SJCRH30 (cell line): Measurements from ENCODE around the gene CEP162. TPM values are rescaled to one million over a fixed set of nuclear protein-coding genes. Genes with fewer than 3 reads are reported as not detected.
A peak's percentile ranks its signal among the peaks of the same experiment; 100 is the strongest.
"Not testable (repeated sequence)": the region's sequence is repeated elsewhere in the genome, so short reads cannot be mapped to it uniquely, and the experiment has no call there.

Experiments used
- DNase-seq, 2 experiments: peaks; one replicate each; pipeline ENCODE4 v3.0.0-alpha.2; 2015 to 2020
- H3K27ac ChIP-seq: fragments of 250-450 bp; sonication (Bioruptor Pico); 2 replicates; pipeline ENCODE4 v1.5.1; 2020; ENCODE audit warnings: mild to moderate bottlenecking, moderate library complexity
- H3K27me3 ChIP-seq: fragments of 250-450 bp; sonication (Bioruptor Pico); 2 replicates; pipeline ENCODE4 v1.5.1; 2020; ENCODE audit warnings: mild to moderate bottlenecking, moderate library complexity
- H3K36me3 ChIP-seq: fragments of 250-450 bp; sonication (Bioruptor Pico); 2 replicates; pipeline ENCODE4 v1.5.1; 2020; ENCODE audit warnings: mild to moderate bottlenecking, moderate library complexity
- H3K4me1 ChIP-seq: fragments of 250-450 bp; sonication (Bioruptor Pico); 2 replicates; pipeline ENCODE4 v1.5.1; 2020; ENCODE audit warnings: mild to moderate bottlenecking, moderate library complexity
- H3K4me3 ChIP-seq: fragments of 250-450 bp; sonication (Bioruptor Pico); 2 replicates; pipeline ENCODE4 v1.5.1; 2020; ENCODE audit warnings: mild to moderate bottlenecking, moderate library complexity
- H3K9me3 ChIP-seq: fragments of 250-450 bp; sonication (Bioruptor Pico); replicated peaks from 2 replicates; pipeline ENCODE4 v1.5.1; 2020; ENCODE audit warnings: mild to moderate bottlenecking, moderate library complexity
- total RNA-seq: library from RNA; depleted of rRNA; stranded (reverse); fragments of >200 nt; shearing (Covaris generic); gene quantifications from 2 replicates; pipeline ENCODE4 v1.2.3, GENCODE V29; 2014

The CEP162 gene
- total RNA-seq, 1 experiment from 2014 or later: 8.3 TPM

DNA sequence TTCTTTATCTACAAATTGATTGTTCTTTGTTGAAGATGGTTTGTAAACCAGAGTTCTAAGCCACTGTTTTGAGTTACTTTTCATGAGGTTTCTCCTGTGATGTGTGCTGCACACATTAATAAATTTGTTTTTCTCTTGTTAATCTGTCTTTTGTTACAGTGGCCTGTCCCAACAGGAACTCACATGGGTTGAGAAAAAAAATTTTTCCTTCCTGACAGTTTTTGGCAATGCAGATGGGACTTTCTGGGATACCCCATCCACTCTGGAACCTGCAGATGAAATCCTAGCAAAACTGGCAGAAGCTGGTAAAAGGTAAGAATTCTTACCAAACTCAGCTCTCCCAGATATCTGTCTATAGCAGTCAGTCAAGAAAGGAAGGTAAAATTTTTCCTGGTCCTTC is 88.1 kb downstream of the CEP162 start:
- Histone ChIP-seq H3K27me3 (no peaks in the 10 kb centered on the region), H3K4me1 (no peaks in the 10 kb centered on the region), H3K36me3 (peaks cover 11% of the 10 kb centered on the region; the same call in 1 of the 2 replicates), H3K27ac (no peak overlapping the region), H3K9me3 (no peaks in the 10 kb centered on the region), H3K4me3 (no peak overlapping the region)
- no peak for DNase-seq

DNA sequence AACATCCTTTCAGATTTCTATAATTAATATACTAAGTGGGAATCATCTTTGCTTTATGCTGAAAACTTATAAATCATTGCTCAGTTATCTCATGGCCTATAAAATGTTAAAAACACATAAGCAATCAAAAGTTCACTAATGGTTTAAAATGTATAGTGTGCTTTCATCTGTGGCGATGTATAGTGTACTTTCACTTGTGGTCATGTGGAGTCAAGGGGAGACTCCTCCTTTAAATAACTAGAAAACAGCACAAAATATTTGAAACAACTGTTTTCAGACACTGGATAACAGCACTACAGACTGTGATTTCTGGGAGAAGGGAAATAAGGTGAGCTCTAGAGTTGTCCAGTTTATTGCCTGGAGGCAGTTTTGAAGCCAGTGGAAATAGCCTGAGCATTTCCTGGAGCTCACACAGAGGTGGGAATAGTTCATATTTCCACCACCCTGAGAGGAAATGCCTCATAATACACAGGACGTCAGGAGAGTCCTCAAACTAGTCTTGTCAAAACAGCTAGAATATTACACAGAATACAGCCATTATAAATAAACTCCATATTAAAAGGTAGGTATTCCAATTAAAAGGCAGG is 89.4 kb downstream of the CEP162 start:
- Histone ChIP-seq H3K4me3 (no peak overlapping the region), H3K4me1 (no peaks in the 10 kb centered on the region), H3K27me3 (no peaks in the 10 kb centered on the region), H3K36me3 (peaks cover 15% of the 10 kb centered on the region), H3K9me3 (no peaks in the 10 kb centered on the region; the same call in 1 of the 2 replicates), H3K27ac (no peak overlapping the region)
- peak in 1 of 2 experiments; percentile 25 for DNase-seq

DNA sequence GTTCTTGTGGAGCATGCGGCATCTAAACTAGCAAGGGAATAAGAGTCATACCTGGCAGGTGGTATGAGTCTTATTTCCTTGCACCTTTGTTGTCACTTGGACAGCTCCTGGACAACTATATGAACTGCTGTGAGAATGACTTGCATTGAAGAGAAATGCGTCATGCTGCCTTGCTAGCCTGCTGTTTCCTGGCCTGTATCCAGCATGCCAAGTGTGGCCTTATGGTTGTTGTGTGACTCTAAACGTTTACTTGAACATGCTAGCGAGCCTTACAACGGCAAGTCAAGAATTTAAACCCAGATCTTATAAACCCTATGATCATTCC is 90.4 kb downstream of the CEP162 start:
- no peak for DNase-seq

DNA sequence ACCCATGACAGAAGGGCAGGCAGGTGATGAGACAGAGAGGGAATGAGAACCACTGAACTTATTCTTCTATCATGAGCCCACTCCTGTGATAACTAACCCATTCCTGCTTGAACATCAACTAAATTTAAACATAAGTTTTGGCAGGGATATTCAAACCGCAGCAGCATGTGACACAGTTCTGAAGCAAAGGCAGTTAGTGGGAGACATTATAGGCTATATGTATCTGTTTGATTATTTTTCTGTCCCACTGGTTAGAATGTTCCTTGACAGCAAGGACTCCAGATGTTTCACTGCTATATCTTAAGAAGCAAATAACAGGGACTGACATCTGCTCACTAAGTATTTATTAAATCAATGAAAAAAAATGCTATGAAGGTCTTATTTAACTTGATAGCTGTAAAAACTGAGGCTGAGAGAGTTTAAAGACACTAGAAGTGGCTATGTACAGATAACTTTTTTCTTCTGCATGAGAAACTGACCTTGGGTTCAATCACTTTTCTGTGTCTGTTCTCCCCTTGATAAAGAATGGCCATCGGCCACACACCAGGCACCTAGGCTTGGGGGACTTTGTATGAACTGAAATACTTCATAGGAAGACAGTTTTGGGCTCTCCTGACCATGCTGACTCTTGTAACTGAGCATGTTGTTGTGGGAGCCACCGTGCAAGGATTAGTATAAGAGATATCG is 90.9 kb downstream of the CEP162 start:
- Histone ChIP-seq H3K4me3 (no peak overlapping the region), H3K27me3 (no peaks in the 10 kb centered on the region), H3K36me3 (peaks cover 15% of the 10 kb centered on the region), H3K4me1 (no peaks in the 10 kb centered on the region), H3K9me3 (no peaks in the 10 kb centered on the region; the same call in none of the 2 replicates), H3K27ac (no peak overlapping the region)
- no peak for DNase-seq

More for the DNA sequence above, 90.4 kb downstream of the CEP162 start:
- Histone ChIP-seq H3K9me3 (no peaks in the 10 kb centered on the region; the same call in 1 of the 2 replicates), H3K27ac (no peak overlapping the region), H3K4me3 (no peak overlapping the region), H3K27me3 (no peaks in the 10 kb centered on the region), H3K36me3 (peaks cover 15% of the 10 kb centered on the region), H3K4me1 (no peaks in the 10 kb centered on the region)

DNA sequence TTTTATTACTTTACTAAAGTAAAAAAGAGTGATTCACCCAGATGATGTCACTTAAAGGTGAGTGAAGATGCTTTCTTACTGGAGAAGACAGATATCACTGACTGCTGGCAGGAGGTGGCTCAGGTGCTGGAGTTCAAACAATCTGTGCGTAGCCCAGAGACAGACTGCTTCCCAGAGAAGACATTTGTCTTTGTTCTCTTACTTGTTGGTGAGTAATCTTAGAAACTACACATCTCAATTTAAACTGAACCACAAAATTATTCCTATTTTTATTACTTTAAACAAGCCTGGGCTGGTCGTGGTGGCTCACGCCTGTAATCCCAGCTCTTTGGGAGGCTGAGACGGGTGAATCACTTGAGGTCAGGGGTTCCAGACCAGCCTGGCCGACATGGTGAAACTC is 92.2 kb downstream of the CEP162 start:
- H3K4me1 ChIP-seq: no peaks in the 10 kb centered on the region
- peaks cover 15% of the 10 kb centered on the region for H3K36me3 ChIP-seq
- no peak overlapping the region for H3K27ac ChIP-seq
- H3K4me3 ChIP-seq: no peak overlapping the region
- no peaks in the 10 kb centered on the region for H3K27me3 ChIP-seq
- no peaks in the 10 kb centered on the region; the same call in none of the 2 replicates for H3K9me3 ChIP-seq
- DNase-seq: no peak

GRCh38 chr6:84133385-84133784 is 94.1 kb downstream of the CEP162 start:
- H3K27me3 ChIP-seq, H3K4me3 ChIP-seq, H3K4me1 ChIP-seq, H3K27ac ChIP-seq, H3K9me3 ChIP-seq, DNase-seq: not testable (repeated sequence)
- peaks cover 15% of the 10 kb centered on the region for H3K36me3 ChIP-seq

DNA sequence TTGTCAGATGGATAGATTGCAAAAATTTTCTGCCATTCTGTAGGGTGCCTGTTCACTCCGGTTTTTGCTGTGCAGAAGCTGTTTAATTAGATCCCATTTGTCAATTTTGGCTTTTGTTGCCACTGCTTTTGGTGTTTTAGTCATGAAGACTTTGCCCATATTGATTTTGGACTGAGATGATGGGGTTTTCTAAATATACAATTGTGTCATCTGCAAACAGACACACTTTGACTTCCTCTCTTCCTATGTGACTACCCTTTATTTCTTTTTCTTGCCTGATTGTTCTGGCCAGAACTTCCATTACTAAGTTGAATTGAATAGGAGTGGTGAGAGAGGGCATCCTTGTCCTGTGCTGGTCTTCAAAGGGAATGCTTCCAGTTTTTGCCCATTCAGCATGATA is 97.9 kb downstream of the CEP162 start:
- H3K4me3 ChIP-seq, H3K27ac ChIP-seq, DNase-seq, H3K4me1 ChIP-seq, H3K27me3 ChIP-seq, H3K9me3 ChIP-seq: not testable (repeated sequence)
- H3K36me3 ChIP-seq: peaks cover 16% of the 10 kb centered on the region

- Histone ChIP-seq H3K4me3 (no peak overlapping the region), H3K27ac (no peak overlapping the region), H3K27me3 (no peaks in the 10 kb centered on the region), H3K4me1 (no peaks in the 10 kb centered on the region), H3K9me3 (no peaks in the 10 kb centered on the region), H3K36me3 (peaks cover 11% of the 10 kb centered on the region; the same call in 1 of the 2 replicates)
- no peak for DNase-seq
Observed at GRCh38 chr6:84123186-84123585, 104.3 kb downstream of the CEP162 start.

DNA sequence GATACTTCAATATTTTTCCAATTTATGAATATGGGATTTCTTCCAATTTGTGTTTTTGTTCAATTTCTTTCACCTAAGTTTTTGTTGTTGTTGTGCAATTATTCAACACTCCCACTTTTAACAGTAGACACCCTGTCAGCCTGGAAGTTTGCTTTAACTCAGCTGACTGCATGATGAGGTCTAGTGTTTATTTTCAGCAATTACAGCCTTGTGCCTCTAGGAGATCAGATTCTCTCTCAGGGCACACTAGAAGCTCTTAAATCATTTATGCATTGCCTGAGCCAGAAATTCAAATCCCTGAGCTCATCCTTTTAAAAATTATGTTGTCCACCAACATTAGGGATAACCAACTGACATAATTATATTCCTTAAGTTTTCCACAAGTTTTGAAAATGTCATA is 108.2 kb downstream of the CEP162 start:
- peak in 1 of 2 experiments; percentile 7 for DNase-seq
- no peaks in the 10 kb centered on the region for H3K4me1 ChIP-seq
- H3K36me3 ChIP-seq: 0 out of 2 replicates have a peak, but pooled peaks cover 2% of the 10 kb centered on the region
- H3K27ac ChIP-seq: no peak overlapping the region
- no peaks in the 10 kb centered on the region for H3K27me3 ChIP-seq
- no peaks in the 10 kb centered on the region for H3K9me3 ChIP-seq
- no peak overlapping the region for H3K4me3 ChIP-seq

DNA sequence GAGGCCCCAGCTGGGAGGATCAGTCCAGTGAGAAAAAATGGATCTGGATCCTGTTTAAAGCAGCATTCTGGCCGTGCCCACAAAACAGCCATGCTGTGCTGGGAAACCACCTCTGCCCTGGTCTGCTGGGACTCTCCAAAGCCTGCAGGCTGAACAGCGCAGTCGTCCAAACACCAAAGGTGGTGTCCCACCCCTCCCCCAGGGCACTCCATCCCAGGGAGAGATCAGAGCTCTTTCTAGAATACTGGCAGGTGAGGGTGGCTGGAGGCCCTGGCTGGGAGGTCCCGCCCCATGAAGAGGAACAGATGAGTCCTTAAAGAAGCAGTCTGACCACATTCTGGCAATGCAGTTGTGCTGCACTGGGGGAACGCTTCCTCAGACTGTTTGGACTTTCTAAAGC is 109.3 kb downstream of the CEP162 start:
- no peaks in the 10 kb centered on the region for H3K9me3 ChIP-seq
- H3K4me3 ChIP-seq: no peak overlapping the region
- H3K4me1 ChIP-seq: no peaks in the 10 kb centered on the region
- no peaks in the 10 kb centered on the region for H3K27me3 ChIP-seq
- H3K27ac ChIP-seq: no peak overlapping the region
- 0 out of 2 replicates have a peak, but pooled peaks cover 2% of the 10 kb centered on the region for H3K36me3 ChIP-seq
- DNase-seq: no peak

DNA sequence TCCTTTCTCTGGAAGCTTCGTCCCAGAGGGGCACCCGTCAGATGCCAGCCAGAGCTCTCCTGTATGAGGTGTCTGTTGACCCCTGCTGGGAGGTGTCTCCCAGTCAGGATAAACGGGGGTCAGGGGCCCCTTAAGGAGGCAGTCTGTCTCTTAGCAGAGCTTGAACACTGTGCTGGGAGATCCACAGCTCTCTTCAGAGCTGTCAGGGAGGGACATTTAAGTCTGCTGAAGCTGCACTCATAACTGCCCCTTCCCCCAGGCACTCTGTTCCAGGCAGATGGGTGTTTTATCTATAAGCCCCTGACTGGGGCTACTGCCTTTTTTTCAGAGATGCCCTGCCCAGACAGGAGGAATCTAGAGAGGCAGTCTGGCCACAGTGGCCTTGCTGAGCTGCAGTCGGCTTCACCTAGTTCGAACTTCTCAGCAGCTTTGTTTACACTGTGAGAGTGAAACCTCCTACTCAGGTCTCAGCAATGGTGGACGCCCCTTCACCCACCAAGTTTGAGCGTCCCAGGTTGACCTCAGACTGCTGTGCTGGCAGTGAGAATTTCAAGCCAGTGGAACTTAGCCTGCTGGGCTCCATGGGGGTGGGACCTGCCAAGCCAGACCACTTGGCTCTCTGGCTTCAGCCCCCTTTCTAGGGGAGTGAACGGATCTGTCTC is 112.4 kb downstream of the CEP162 start:
- H3K27me3 ChIP-seq, DNase-seq, H3K27ac ChIP-seq, H3K36me3 ChIP-seq, H3K4me3 ChIP-seq, H3K9me3 ChIP-seq, H3K4me1 ChIP-seq: not testable (repeated sequence)

DNA sequence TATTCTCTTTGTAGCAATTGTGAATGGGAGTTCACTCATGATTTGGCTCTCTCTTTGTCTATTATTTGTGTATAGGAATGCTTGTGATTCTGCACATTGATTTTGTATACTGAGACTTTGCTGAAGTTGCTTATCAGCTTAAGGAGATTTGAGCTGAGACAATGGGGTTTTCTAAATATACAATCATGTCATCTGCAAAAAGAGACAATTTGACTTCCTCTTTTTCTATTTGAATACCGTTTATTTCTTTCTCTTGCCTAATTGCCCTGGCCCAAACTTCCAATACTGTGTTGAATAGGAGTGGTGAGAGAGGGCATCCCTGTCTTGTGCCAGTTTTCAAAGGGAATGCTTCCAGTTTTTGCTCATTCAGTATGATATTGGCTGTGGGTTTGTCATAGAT is 116.1 kb downstream of the CEP162 start:
- not testable (repeated sequence) for H3K4me1 ChIP-seq, H3K27me3 ChIP-seq, H3K36me3 ChIP-seq, H3K27ac ChIP-seq, DNase-seq, H3K9me3 ChIP-seq, H3K4me3 ChIP-seq

GRCh38 chr6:84107495-84107894 is 119.9 kb downstream of the CEP162 start:
- Histone ChIP-seq H3K36me3 (no peaks in the 10 kb centered on the region), H3K27me3 (no peaks in the 10 kb centered on the region), H3K4me1 (no peaks in the 10 kb centered on the region), H3K9me3 (no peaks in the 10 kb centered on the region; the same call in 1 of the 2 replicates), H3K4me3 (no peak overlapping the region), H3K27ac (no peak overlapping the region)
- no peak for DNase-seq

DNA sequence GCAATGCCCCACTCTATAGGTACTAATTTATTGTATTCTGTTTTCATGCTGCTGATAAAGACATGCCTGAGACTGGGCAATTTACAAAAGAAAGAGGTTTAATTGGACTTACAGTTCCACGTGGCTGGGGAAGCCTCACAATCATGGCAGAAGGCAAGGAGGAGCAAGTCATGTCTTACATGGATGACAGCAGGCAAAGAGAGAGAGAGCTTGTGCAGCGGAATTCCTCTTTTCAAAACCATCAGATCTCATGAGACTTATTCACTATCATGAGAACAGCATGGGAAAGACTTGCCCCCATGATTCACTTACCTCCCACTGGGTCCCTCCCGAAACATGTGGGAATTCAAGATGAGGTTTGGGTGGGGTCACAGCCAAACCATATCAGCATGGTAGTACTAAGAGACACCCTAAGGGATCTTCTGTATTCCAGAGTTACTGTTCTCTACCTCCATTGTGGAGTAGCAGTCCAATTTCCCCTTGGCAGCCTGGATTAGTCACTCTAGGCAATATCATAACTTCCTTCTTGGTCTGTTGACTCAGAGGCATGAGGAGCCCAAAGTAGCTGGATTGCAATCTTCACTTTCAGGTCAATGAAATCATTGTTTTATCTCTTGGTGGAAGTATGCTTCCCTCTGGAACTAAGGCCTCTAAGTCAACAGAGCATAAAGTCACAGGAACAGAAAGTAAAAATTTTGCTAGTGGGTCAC is 122.1 kb downstream of the CEP162 start:
- not testable (repeated sequence) for H3K36me3 ChIP-seq, H3K9me3 ChIP-seq, DNase-seq, H3K4me1 ChIP-seq, H3K27me3 ChIP-seq, H3K4me3 ChIP-seq, H3K27ac ChIP-seq

GRCh38 chr6:84103029-84103428 is 124.4 kb downstream of the CEP162 start:
- Histone ChIP-seq H3K27me3 (no peaks in the 10 kb centered on the region), H3K27ac (no peak overlapping the region), H3K4me1 (no peaks in the 10 kb centered on the region), H3K36me3 (no peaks in the 10 kb centered on the region), H3K4me3 (no peak overlapping the region), H3K9me3 (no peaks in the 10 kb centered on the region; the same call in 1 of the 2 replicates)
- DNase-seq: no peak
